Lung (tissue), 12 donors: ENCODE data around the gene ZBTB47. TPM values are rescaled to one million over a fixed set of nuclear protein-coding genes. Genes with fewer than 3 reads are reported as not detected.

ENCODE experiments used
- ATAC-seq: fragments of 200-7000 bp; cut with Tn5 transposase; one replicate; pipeline ENCODE4 v1.9.1; 2020; ENCODE audit warnings: moderate number of reproducible peaks; ENCODE audit not compliant: insufficient read depth, low FRiP score
- DNase-seq, 3 donors: peaks; one replicate each; pipeline ENCODE4 v3.0.0-alpha.2; 2013 to 2017
- H3K27ac ChIP-seq, 2 donors: one replicate each; pipeline ENCODE4 v1.5.1; 2013; ENCODE audit warnings: mild to moderate bottlenecking in 2 of 2, moderate library complexity in 2 of 2, control low read depth in 1 of 2, inconsistent platforms in 1 of 2, low read depth in 1 of 2, low read length in 1 of 2
- H3K27me3 ChIP-seq, 3 donors: one replicate each; pipeline ENCODE4 v1.5.1; 2013; ENCODE audit warnings: low read length in 2 of 3; ENCODE audit not compliant: control insufficient read depth in 3 of 3, insufficient read depth in 3 of 3
- H3K36me3 ChIP-seq, 4 donors: one replicate each; pipeline ENCODE4 v1.5.1; 2013; ENCODE audit warnings: low read length in 4 of 4, mild to moderate bottlenecking in 1 of 4, moderate library complexity in 1 of 4; ENCODE audit not compliant: control insufficient read depth in 4 of 4, insufficient read depth in 4 of 4
- H3K4me1 ChIP-seq, 5 donors: one replicate each; pipeline ENCODE4 v1.5.1; 2013; ENCODE audit warnings: low read length in 5 of 5, mild to moderate bottlenecking in 2 of 5, moderate library complexity in 1 of 5; ENCODE audit not compliant: control insufficient read depth in 5 of 5, insufficient read depth in 5 of 5
- H3K4me3 ChIP-seq: one replicate; pipeline ENCODE4 v1.5.1; 2013; ENCODE audit warnings: mild to moderate bottlenecking, control low read depth, moderate library complexity
- H3K9ac ChIP-seq, 2 donors: one replicate each; pipeline ENCODE4 v1.5.1; 2013; ENCODE audit warnings: low read length in 2 of 2, control low read depth in 1 of 2; ENCODE audit not compliant: insufficient read depth in 1 of 2
- H3K9me3 ChIP-seq, 4 donors: one replicate each; pipeline ENCODE4 v1.5.1; 2013; ENCODE audit warnings: low read length in 3 of 4, mild to moderate bottlenecking in 1 of 4, moderate library complexity in 1 of 4; ENCODE audit not compliant: control insufficient read depth in 4 of 4, insufficient read depth in 3 of 4
- CTCF ChIP-seq: IDR thresholded peaks from 2 replicates; pipeline ENCODE4 v1.5.1; 2012; ENCODE audit warnings: mild to moderate bottlenecking; ENCODE audit errors: control extremely low read depth, extremely low read depth
- WGBS, 2 donors: extraction: QIAGEN DNeasy Blood & Tissue Kit; methylation state at CpG; one replicate each; pipeline ENCODE4 v1.1.7; 2013; 5-methylcytosine and 5-hydroxymethylcytosine counted together
- polyA plus RNA-seq, 2 donors: library from polyadenylated mRNA; stranded (reverse); fragments of 200-250 nt; gene quantifications; one replicate each; pipeline ENCODE4 v1.2.1, GENCODE V29; 2013
- total RNA-seq, 2 donors: library from RNA; depleted of rRNA in 1 of 2; stranded (reverse); fragments of >200 nt in 1 of 2; gene quantifications; one replicate each; pipeline ENCODE4 v1.2.1, GENCODE V29; 2014 to 2021
- donor health status: control.
- donor health status: control.
- donor health status: Bipolar disorder and iron deficiency.
- donor health status: healthy.
- donor health status: DM: yes; HTN: yes; CAD: no.

ZBTB47 gene
- total and polyA plus RNA-seq, 4 donors, result 8.6 to 34.1 (median 15.8) TPM

GRCh38 chr3:42688487-42689420 is 35.3 kb downstream of the ZBTB47 start:
- Histone ChIP-seq H3K27ac (no peak overlapping the region), H3K36me3 (no peaks in the 10 kb centered on the region), H3K9ac (no peak overlapping the region), H3K27me3 (peaks cover 0 to 24% (median 15%) of the 10 kb centered on the region in 3 donors), H3K4me3 (no peak overlapping the region), H3K4me1 (peaks cover 0 to 4% (median 0%) of the 10 kb centered on the region in 5 donors), H3K9me3 (peaks cover 0 to 6% (median 0%) of the 10 kb centered on the region in 4 donors)
- WGBS, 2 donors, result 88 to 90% methylated on average over 22 of the region's 22 CpGs
- ATAC-seq (no peak), DNase-seq (no peak)
- no peak for TF ChIP-seq CTCF

- Histone ChIP-seq H3K4me3 (no peak overlapping the region), H3K27me3 (peaks cover 0 to 21% (median 14%) of the 10 kb centered on the region in 3 donors), H3K27ac (no peak overlapping the region), H3K4me1 (peaks cover 0 to 4% (median 0%) of the 10 kb centered on the region in 5 donors), H3K9me3 (peaks cover 0 to 6% (median 0%) of the 10 kb centered on the region in 4 donors), H3K36me3 (no peaks in the 10 kb centered on the region), H3K9ac (no peak overlapping the region)
- ATAC-seq, result no peak
- no peak for TF ChIP-seq CTCF
- no peak for DNase-seq
- 61 to 65% methylated on average over 9 of the region's 9 CpGs for WGBS, 2 donors
Measured at GRCh38 chr3:42689421-42690014, 36.0 kb downstream of the ZBTB47 start.

- no peaks in the 10 kb centered on the region for H3K36me3 ChIP-seq
- DNase-seq, result no peak
- ATAC-seq, result no peak
- H3K9ac ChIP-seq, result no peak overlapping the region
- WGBS, 2 donors, result 73 to 79% methylated on average over 7 of the region's 7 CpGs
- peaks cover 0 to 4% (median 0%) of the 10 kb centered on the region in 5 donors for H3K4me1 ChIP-seq
- no peak overlapping the region for H3K4me3 ChIP-seq
- no peak overlapping the region for H3K27ac ChIP-seq
- peaks cover 0 to 15% (median 13%) of the 10 kb centered on the region in 3 donors for H3K27me3 ChIP-seq
- peaks cover 0 to 6% (median 0%) of the 10 kb centered on the region in 4 donors for H3K9me3 ChIP-seq
- TF ChIP-seq CTCF, result no peak
Measured at GRCh38 chr3:42690191-42690590, 36.7 kb downstream of the ZBTB47 start.
